K562 (cell line): ENCODE results near the gene YBX1. TPM values are rescaled to one million over a fixed set of nuclear protein-coding genes. Genes with fewer than 3 reads are reported as not detected.

Experiments used
- ARID3A ChIP-seq: IDR thresholded peaks from 2 replicates; pipeline ENCODE4 v1.6.1; 2012; ENCODE audit warnings: low read depth, low read length, improper control_type of control experiment, borderline replicate concordance
- CCAR2 ChIP-seq: fragments of 200-400 bp; formaldehyde crosslinking; IDR thresholded peaks from 2 replicates; pipeline ENCODE4 v1.6.1; 2017; ENCODE audit warnings: mild to moderate bottlenecking, low read depth, low read length
- CTBP1 ChIP-seq: fragments of 450-650 bp; IDR thresholded peaks from 2 replicates; pipeline ENCODE4 v1.6.1; 2016; ENCODE audit warnings: borderline replicate concordance
- FOS ChIP-seq: IDR thresholded peaks from 3 replicates; pipeline ENCODE4 v1.6.1; 2011; ENCODE audit not compliant: insufficient read length; ENCODE audit errors: extremely low read depth
- HEY1 ChIP-seq: fragments of 250-450 bp; sonication (Bioruptor Pico); IDR thresholded peaks from 2 replicates; pipeline ENCODE4 v1.5.0; 2020; ENCODE audit warnings: mild to moderate bottlenecking, moderate library complexity, borderline replicate concordance
- HMG20A ChIP-seq: fragments of 450-650 bp; formaldehyde crosslinking; conservative IDR thresholded peaks from 2 replicates; pipeline ENCODE4 v1.4.0; 2020; ENCODE audit warnings: mild to moderate bottlenecking, mixed read lengths
- ID3 ChIP-seq, 2 experiments: fragments of 250-450 bp in 1 of 2; fragments of 450-650 bp in 1 of 2; sonication (Bioruptor Pico) in 1 of 2; IDR thresholded peaks; 2 replicates each; pipeline versions ENCODE4 v1.6.1 to v1.8.0; 2016 to 2021; ENCODE audit warnings: mild to moderate bottlenecking in 2 of 2, moderate library complexity in 2 of 2, missing compliant biosample characterization in 1 of 2, missing genetic modification characterization in 1 of 2
- MTA1 ChIP-seq: fragments of 450-650 bp; IDR thresholded peaks from 2 replicates; pipeline ENCODE4 v1.6.1; 2017; ENCODE audit warnings: borderline replicate concordance
- MTF1 ChIP-seq: fragments of 250-450 bp; sonication (Bioruptor Pico); IDR thresholded peaks from 2 replicates; pipeline ENCODE4 v1.9.0; 2021; ENCODE audit warnings: moderate library complexity, mild to moderate bottlenecking, inconsistent platforms, borderline replicate concordance
- PURB ChIP-seq: sonication (generic); formaldehyde crosslinking; IDR thresholded peaks from 2 replicates; pipeline ENCODE4 v1.9.0; 2021; ENCODE audit warnings: low read depth, mild to moderate bottlenecking, missing genetic modification reagents
- RBM22 ChIP-seq: fragments of 200-400 bp; formaldehyde crosslinking; IDR thresholded peaks from 2 replicates; pipeline ENCODE4 v1.6.1; 2018; ENCODE audit warnings: low read length, low read depth; ENCODE audit not compliant: poor library complexity, severe bottlenecking
- RFX5 ChIP-seq: IDR thresholded peaks from 2 replicates; pipeline ENCODE4 v1.6.1; 2011; ENCODE audit warnings: low read depth, mild to moderate bottlenecking, improper control_type of control experiment, low read length
- TGIF2 ChIP-seq: sonication (generic); formaldehyde crosslinking; IDR thresholded peaks from 2 replicates; pipeline ENCODE4 v1.8.1; 2022; ENCODE audit warnings: mild to moderate bottlenecking, missing genetic modification reagents, moderate library complexity
- ZBTB2 ChIP-seq: fragments of 450-650 bp; IDR thresholded peaks from 2 replicates; pipeline ENCODE4 v1.6.1; 2016; ENCODE audit warnings: antibody characterized with exemption
- ZBTB9 ChIP-seq: fragments of 450-650 bp; formaldehyde crosslinking; IDR thresholded peaks from 2 replicates; pipeline ENCODE4 v1.4.0; 2020; ENCODE audit warnings: mild to moderate bottlenecking, moderate library complexity
- ZNF140 ChIP-seq: fragments of 250-450 bp; sonication (Bioruptor Pico); IDR thresholded peaks from 2 replicates; pipeline ENCODE4 v1.8.0; 2021; ENCODE audit warnings: moderate library complexity, mild to moderate bottlenecking, inconsistent platforms
- ZNF217 ChIP-seq: sonication (generic); formaldehyde crosslinking; IDR thresholded peaks from 2 replicates; pipeline ENCODE4 v1.8.0; 2022; ENCODE audit warnings: mild to moderate bottlenecking, missing genetic modification reagents
- ZNF395 ChIP-seq: fragments of 200-800 bp; sonication (Bioruptor generic); IDR thresholded peaks from 2 replicates; pipeline ENCODE4 v1.6.1; 2017; ENCODE audit warnings: missing genetic modification characterization, missing compliant biosample characterization
- ZNF57 ChIP-seq: fragments of 450-650 bp; formaldehyde crosslinking; IDR thresholded peaks from 2 replicates; pipeline ENCODE4 v1.4.0; 2020; ENCODE audit warnings: mild to moderate bottlenecking, moderate library complexity
- ZNF76 ChIP-seq: fragments of 250-450 bp; sonication (Bioruptor Pico); IDR thresholded peaks from 2 replicates; pipeline ENCODE4 v1.4.0; 2020; ENCODE audit warnings: mild to moderate bottlenecking, moderate library complexity, borderline replicate concordance
- polyA plus RNA-seq, 8 experiments: library from polyadenylated mRNA; depleted of rRNA in 4 of 8; stranded (reverse) in 5 of 8; unstranded in 3 of 8; fragments of >200 nt; fragmentation: Nextera tagmentation in 2 of 8; fragmentation: Illumina TruSeq in 1 of 8; extraction: Ambion mirVana in 2 of 8; extraction: Trizol in 1 of 8; gene quantifications; 2 replicates each; pipeline versions ENCODE4 v1.2.1 to v1.2.3, GENCODE V29; 2011 to 2014; ENCODE audit warnings: inconsistent platforms in 1 of 8, missing spikeins in 1 of 8
- total RNA-seq, 7 experiments: library from RNA; depleted of rRNA in 6 of 7; stranded (reverse); fragments of >200 nt in 6 of 7; fragmentation: Illumina TruSeq in 2 of 7; extraction: Trizol in 2 of 7; gene quantifications; 2 replicates each; pipeline versions ENCODE4 v1.2.1 to v1.2.3, GENCODE V29; 2011 to 2021; ENCODE audit warnings: low replicate concordance in 1 of 7

Gene YBX1
- total and polyA plus RNA-seq, 9 of the 15 experiments (the other 6 are each of a cell fraction or from before 2014, with no cell fraction given), result 363 to 1,955 (median 1,216) TPM

- TF ChIP-seq ZBTB9 (CRISPR knock-in tag), result no peak
- TF ChIP-seq ZNF395 (CRISPR knock-in tag), result peak; percentile 74
- TF ChIP-seq ZNF217 (CRISPR knock-in tag), result no peak
- TF ChIP-seq HEY1 (CRISPR knock-in tag), result no peak
- peak; percentile 78; the same call in 1 of the 2 replicates for TF ChIP-seq CTBP1
- 0 out of 2 replicates have a peak, but pooled peaks have one; percentile 45 for TF ChIP-seq ZNF76 (CRISPR knock-in tag)
- TF ChIP-seq ID3 (CRISPR knock-in tag; IDR thresholded peaks at IDR 0.05), result no peak
- peak; percentile 91 for TF ChIP-seq ID3 (tag; IDR thresholded peaks at IDR 0.05)
- no peak for TF ChIP-seq ZNF57 (CRISPR knock-in tag)
- TF ChIP-seq RBM22, result no peak
- no peak for TF ChIP-seq MTF1 (CRISPR knock-in tag)
- no peak for TF ChIP-seq RFX5
- no peak for TF ChIP-seq ZNF140 (CRISPR knock-in tag)
- TF ChIP-seq CCAR2, result no peak
- TF ChIP-seq FOS, result no peak
- no peak for TF ChIP-seq ARID3A
- TF ChIP-seq TGIF2 (CRISPR knock-in tag), result no peak; the same call in 1 of the 2 replicates
- TF ChIP-seq HMG20A (CRISPR knock-in tag), result no peak
- no peak for TF ChIP-seq PURB (CRISPR knock-in tag)
- TF ChIP-seq ZBTB2, result peak; percentile 68; the same call in 1 of the 2 replicates
- peak; percentile 54; the same call in 1 of the 2 replicates for TF ChIP-seq MTA1
Measured at GRCh38 chr1:42657981-42658876, 24.0 kb upstream of the YBX1 start, which contains the start of gene PPIH (continued).
